ENCODE results near the gene ABHD17A. TPM values are rescaled to one million over a fixed set of nuclear protein-coding genes. Genes with fewer than 3 reads are reported as not detected.
A peak's percentile ranks its signal among the peaks of the same experiment; 100 is the strongest.
"Not testable (repeated sequence)": the region's sequence is repeated elsewhere in the genome, so short reads cannot be mapped to it uniquely, and the experiment has no call there.

Gene ABHD17A
- total and polyA plus RNA-seq, 10 donors = 73.4 to 107 (median 83.6) TPM

DNA sequence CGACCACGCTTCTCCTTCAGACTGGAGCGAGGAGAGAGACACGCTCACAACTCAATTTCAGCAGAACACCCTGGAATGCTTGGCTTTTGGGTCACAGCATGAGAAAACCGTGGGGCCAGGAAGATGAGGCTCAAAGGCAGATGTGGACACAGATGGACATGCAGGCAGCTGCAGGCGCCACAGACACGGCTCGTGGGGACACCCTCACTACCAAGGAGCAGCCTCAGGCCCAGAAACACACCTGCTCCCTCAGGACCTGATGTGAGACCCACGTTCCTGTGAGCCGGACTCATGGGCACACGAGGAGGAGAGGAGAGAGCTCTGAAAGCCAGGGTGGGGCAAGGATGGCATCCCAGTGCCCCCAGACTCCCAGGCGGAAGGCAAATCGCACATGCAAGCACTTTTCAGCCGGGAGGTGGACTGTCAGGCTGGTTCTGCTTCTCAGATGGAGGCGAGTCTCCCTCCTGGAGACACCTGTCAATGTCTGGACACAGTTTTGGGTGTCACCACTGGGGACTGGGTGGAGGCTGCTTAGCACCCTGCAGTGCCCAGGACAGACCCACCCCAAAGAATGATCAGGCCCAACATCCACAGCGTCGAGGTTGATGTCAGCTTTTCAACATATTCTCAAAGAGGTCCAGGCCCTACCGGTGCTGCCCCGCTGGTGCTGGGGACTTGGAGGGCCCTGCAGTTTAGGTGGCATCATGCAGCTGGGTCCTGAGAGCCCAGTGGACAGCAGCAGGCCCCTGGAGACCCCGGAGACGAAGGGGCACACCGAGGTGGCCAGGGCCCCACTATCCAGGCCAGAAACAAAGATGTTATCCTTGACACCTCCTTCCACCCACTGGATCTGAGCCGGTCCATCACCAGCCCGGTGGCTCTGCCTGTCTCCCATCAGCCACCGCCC lies 2.3 kb downstream of the ABHD17A start:
- H3K4me3 ChIP-seq = peak overlapping the region; percentile 68 to 96 (median 88)
- H3K4me1 ChIP-seq = peaks cover 33 to 80% (median 58%) of the 10 kb centered on the region in 6 donors

DNA sequence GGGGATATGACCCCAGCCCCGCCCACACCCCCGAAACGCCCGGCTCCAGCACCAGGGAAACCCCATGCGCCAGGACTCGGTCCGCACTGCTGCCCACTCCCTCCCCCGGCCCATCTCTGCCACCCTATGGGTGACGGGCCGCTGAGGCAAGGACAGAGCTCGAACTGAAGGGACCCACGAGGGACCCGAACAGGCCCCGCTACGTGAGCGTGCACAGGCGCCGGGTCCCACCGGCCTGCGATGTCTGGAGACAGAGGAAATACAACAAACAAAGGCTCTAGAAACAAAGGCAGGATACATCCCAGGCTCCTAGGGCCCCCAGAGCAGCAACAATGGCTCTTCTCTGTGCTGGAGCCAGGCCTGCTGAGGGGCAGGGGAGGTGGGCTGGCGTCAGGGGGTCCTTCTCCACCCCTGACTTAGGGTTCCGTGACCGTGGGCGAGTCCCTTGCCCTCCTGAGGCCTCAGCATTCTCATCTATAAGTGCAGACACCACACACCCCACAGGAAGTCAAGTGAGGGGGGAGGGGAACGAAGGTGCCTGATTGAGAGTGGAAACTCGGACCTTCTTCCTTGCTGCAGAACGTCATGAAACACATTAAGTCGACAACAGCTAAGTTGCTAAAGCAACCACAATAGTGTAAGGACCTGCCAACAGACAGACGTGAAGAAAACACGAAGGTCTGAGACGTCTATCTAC lies 3.1 kb downstream of the ABHD17A start:
- no peak for TF ChIP-seq POLR2A (IDR thresholded peaks at IDR 0.05)
- TF ChIP-seq, protein P1, sequence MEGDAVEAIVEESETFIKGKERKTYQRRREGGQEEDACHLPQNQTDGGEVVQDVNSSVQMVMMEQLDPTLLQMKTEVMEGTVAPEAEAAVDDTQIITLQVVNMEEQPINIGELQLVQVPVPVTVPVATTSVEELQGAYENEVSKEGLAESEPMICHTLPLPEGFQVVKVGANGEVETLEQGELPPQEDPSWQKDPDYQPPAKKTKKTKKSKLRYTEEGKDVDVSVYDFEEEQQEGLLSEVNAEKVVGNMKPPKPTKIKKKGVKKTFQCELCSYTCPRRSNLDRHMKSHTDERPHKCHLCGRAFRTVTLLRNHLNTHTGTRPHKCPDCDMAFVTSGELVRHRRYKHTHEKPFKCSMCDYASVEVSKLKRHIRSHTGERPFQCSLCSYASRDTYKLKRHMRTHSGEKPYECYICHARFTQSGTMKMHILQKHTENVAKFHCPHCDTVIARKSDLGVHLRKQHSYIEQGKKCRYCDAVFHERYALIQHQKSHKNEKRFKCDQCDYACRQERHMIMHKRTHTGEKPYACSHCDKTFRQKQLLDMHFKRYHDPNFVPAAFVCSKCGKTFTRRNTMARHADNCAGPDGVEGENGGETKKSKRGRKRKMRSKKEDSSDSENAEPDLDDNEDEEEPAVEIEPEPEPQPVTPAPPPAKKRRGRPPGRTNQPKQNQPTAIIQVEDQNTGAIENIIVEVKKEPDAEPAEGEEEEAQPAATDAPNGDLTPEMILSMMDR (IDR thresholded peaks at IDR 0.05 in 8 of 11, conservative IDR thresholded peaks at IDR 0.05 in 3 of 11) = no peak
- TF ChIP-seq POLR2AphosphoS5 (IDR thresholded peaks at IDR 0.05) = peak; percentile 28 to 72 (median 57)
- no peaks in the 10 kb centered on the region for H3K27me3 ChIP-seq (replicated peaks in 1 of 7)
- H3K27ac ChIP-seq = peak overlapping the region; percentile 79 to 95 (median 93)
- peaks cover 33 to 79% (median 58%) of the 10 kb centered on the region in 6 donors for H3K4me1 ChIP-seq
- 39 to 55% (median 53%) methylated on average over 22 to 31 of the region's 31 CpGs for WGBS, 5 donors
- H3K9me3 ChIP-seq = no peaks in the 10 kb centered on the region
- intact Hi-C loops (cut with DNase I; ENCODE audit: low total_unique reads) = no loop called here
- DNase-seq = no peak
- H3K36me3 ChIP-seq = peaks cover 0 to 31% (median 17%) of the 10 kb centered on the region in 6 donors
- H3K4me3 ChIP-seq = peak overlapping the region in 7 of 8 donors; percentile 9 to 96 (median 88)

More for the DNA sequence above, 2.3 kb downstream of the ABHD17A start:
- intact Hi-C loops (cut with DNase I; ENCODE audit: low total_unique reads) = no loop called here
- DNase-seq = no peak
- peaks cover 0 to 29% (median 17%) of the 10 kb centered on the region in 6 donors for H3K36me3 ChIP-seq
- 59 to 66% (median 66%) methylated on average over 8 to 25 of the region's 25 CpGs for WGBS, 5 donors
- no peaks in the 10 kb centered on the region for H3K27me3 ChIP-seq (replicated peaks in 1 of 7)
- TF ChIP-seq, protein P1 (IDR thresholded peaks at IDR 0.05 in 8 of 11, conservative IDR thresholded peaks at IDR 0.05 in 3 of 11) = no peak
- TF ChIP-seq POLR2AphosphoS5 (IDR thresholded peaks at IDR 0.05) = peak in 1 of 3 donors; percentile 18
- no peaks in the 10 kb centered on the region for H3K9me3 ChIP-seq
- peak overlapping the region; percentile 79 to 95 (median 93) for H3K27ac ChIP-seq

DNA sequence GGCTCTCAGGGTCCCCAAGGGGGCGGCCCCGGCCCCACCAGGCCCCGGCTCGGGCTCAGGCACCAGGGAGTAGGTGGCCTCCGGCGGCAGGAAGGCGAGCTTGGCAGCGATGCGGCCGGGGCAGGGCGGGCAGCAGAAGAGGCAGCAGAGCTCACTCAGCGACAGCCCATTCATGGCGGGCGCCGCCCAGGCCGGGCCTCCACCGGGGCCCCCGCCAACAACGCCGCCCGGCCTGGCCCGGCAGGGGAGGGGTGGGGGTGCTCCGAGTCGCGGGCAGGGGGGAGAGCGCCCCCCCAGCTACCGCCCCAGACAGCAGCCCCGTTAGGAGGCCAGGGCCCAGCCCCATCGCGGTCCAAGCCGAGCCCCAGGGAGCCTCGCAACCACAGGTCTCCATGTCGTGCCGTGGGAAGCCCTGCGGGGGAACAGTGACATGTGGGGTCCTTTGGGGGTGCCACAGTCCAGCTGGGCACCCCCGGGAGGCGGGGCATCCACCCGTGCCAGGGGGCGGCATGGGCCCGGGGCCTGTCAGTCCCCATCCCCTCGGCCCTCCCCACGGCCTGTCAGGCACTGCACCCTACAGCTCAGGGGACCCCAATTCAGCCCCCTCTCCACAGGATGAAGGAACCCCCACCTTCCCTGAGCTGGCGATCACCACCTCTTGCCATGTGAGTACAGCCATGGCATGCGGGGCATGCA lies 3.8 kb downstream of the ABHD17A start:
- Histone ChIP-seq H3K27ac (peak overlapping the region in 7 of 8 donors; percentile 84 to 95 (median 93)), H3K4me1 (peaks cover 37 to 79% (median 59%) of the 10 kb centered on the region in 6 donors), H3K36me3 (peaks cover 0 to 38% (median 17%) of the 10 kb centered on the region in 6 donors), H3K4me3 (peak overlapping the region in 6 of 8 donors; percentile 22 to 96 (median 88))
- WGBS, 5 donors = 56 to 79% (median 63%) methylated on average over 13 to 44 of the region's 44 CpGs; no CpG with 5 or more reads in 1 of the 5 donors
- H3K27me3 ChIP-seq (replicated peaks in 1 of 7); DNase-seq; H3K9me3 ChIP-seq; intact Hi-C loops (cut with DNase I; ENCODE audit: low total_unique reads): not testable (repeated sequence)
- peak in 2 of 3 donors; percentile 23 to 37 for TF ChIP-seq POLR2AphosphoS5 (IDR thresholded peaks at IDR 0.05)

Measured in spleen (tissue), 11 donors.